HepG2 (cell line): Measurements from ENCODE around the gene LIPT1. TPM values are rescaled to one million over a fixed set of nuclear protein-coding genes. Genes with fewer than 3 reads are reported as not detected.

Experiments used
- ARID2 ChIP-seq: sonication (generic); formaldehyde crosslinking; IDR thresholded peaks from 2 replicates; pipeline ENCODE4 v1.8.1; 2022; ENCODE audit warnings: mild to moderate bottlenecking, missing genetic modification reagents, borderline replicate concordance
- ARID3A ChIP-seq: IDR thresholded peaks from 2 replicates; pipeline ENCODE4 v1.6.1; 2012; ENCODE audit warnings: low read depth, low read length, improper control_type of control experiment
- BATF2 ChIP-seq: sonication (generic); formaldehyde crosslinking; IDR thresholded peaks from 2 replicates; pipeline ENCODE4 v1.8.0; 2022; ENCODE audit warnings: mild to moderate bottlenecking, missing genetic modification reagents, moderate library complexity
- CENPT ChIP-seq: sonication (generic); formaldehyde crosslinking; IDR thresholded peaks from 2 replicates; pipeline ENCODE4 v1.8.0; 2022; ENCODE audit warnings: low read depth, mild to moderate bottlenecking, moderate library complexity, missing genetic modification reagents
- CHD4 ChIP-seq: fragments of 200-600 bp; sonication (generic); IDR thresholded peaks from 2 replicates; pipeline ENCODE4 v1.7.0; 2017; ENCODE audit warnings: mild to moderate bottlenecking, low read length, borderline replicate concordance
- DBP ChIP-seq: sonication (generic); formaldehyde crosslinking; IDR thresholded peaks from 2 replicates; pipeline ENCODE4 v1.4.0; 2020; ENCODE audit warnings: missing genetic modification reagents; ENCODE audit errors: not compliant biosample characterization
- DZIP1 ChIP-seq: sonication (generic); formaldehyde crosslinking; IDR thresholded peaks from 2 replicates; pipeline ENCODE4 v1.5.0; 2020; ENCODE audit warnings: mild to moderate bottlenecking, missing genetic modification reagents
- ESRRA ChIP-seq: sonication (generic); formaldehyde crosslinking; IDR thresholded peaks from 2 replicates; pipeline ENCODE4 v1.5.1; 2020; ENCODE audit warnings: mild to moderate bottlenecking, low read depth, missing genetic modification reagents
- FOXK2 ChIP-seq: fragments of 450-650 bp; IDR thresholded peaks from 2 replicates; pipeline ENCODE4 v1.6.1; 2016
- GTF3A ChIP-seq: sonication (generic); formaldehyde crosslinking; conservative IDR thresholded peaks from 2 replicates; pipeline ENCODE4 v1.4.0; 2020; ENCODE audit warnings: mild to moderate bottlenecking, missing genetic modification reagents
- GZF1 ChIP-seq: sonication (generic); formaldehyde crosslinking; IDR thresholded peaks from 2 replicates; pipeline ENCODE4 v1.5.1; 2020; ENCODE audit warnings: mild to moderate bottlenecking, missing genetic modification reagents
- IKZF4 ChIP-seq: sonication (generic); formaldehyde crosslinking; IDR thresholded peaks from 2 replicates; pipeline ENCODE4 v1.5.1; 2020; ENCODE audit warnings: borderline replicate concordance, mild to moderate bottlenecking, low read depth, missing genetic modification reagents; ENCODE audit errors: not compliant biosample characterization
- KDM1A ChIP-seq: IDR thresholded peaks from 2 replicates; pipeline ENCODE4 v1.6.1; 2016; ENCODE audit warnings: missing compliant biosample characterization
- MXD3 ChIP-seq: IDR thresholded peaks from 2 replicates; pipeline ENCODE4 v1.6.1; 2016; ENCODE audit warnings: mild to moderate bottlenecking, missing biosample characterization, missing genetic modification reagents
- RARA ChIP-seq: IDR thresholded peaks from 2 replicates; pipeline ENCODE4 v1.6.1; 2016; ENCODE audit warnings: missing genetic modification reagents, missing compliant biosample characterization
- SP4 ChIP-seq: sonication (generic); formaldehyde crosslinking; IDR thresholded peaks from 2 replicates; pipeline ENCODE4 v1.8.1; 2023; ENCODE audit warnings: mild to moderate bottlenecking, missing genetic modification reagents
- THRA ChIP-seq: sonication (generic); formaldehyde crosslinking; IDR thresholded peaks from 2 replicates; pipeline ENCODE4 v1.4.0; 2020; ENCODE audit warnings: missing genetic modification reagents, borderline replicate concordance
- ZMYM3 ChIP-seq: sonication (generic); formaldehyde crosslinking; IDR thresholded peaks from 2 replicates; pipeline ENCODE4 v1.5.1; 2020; ENCODE audit warnings: mild to moderate bottlenecking, missing genetic modification reagents
- ZNF253 ChIP-seq: sonication (generic); formaldehyde crosslinking; IDR thresholded peaks from 2 replicates; pipeline ENCODE4 v1.8.0; 2022; ENCODE audit warnings: mild to moderate bottlenecking, missing genetic modification reagents, borderline replicate concordance
- ZNF350 ChIP-seq: sonication (generic); formaldehyde crosslinking; IDR thresholded peaks from 2 replicates; pipeline ENCODE4 v1.4.0; 2020; ENCODE audit warnings: mild to moderate bottlenecking, low read depth, missing genetic modification reagents, borderline replicate concordance
- ZNF383 ChIP-seq: sonication (generic); formaldehyde crosslinking; IDR thresholded peaks from 2 replicates; pipeline ENCODE4 v1.4.0; 2020; ENCODE audit warnings: missing genetic modification reagents, mild to moderate bottlenecking, borderline replicate concordance
- ZNF552 ChIP-seq: sonication (generic); formaldehyde crosslinking; IDR thresholded peaks from 2 replicates; pipeline ENCODE4 v1.9.0; 2022; ENCODE audit warnings: missing genetic modification reagents, mild to moderate bottlenecking, borderline replicate concordance
- ZNF577 ChIP-seq: sonication (generic); formaldehyde crosslinking; IDR thresholded peaks from 2 replicates; pipeline ENCODE4 v1.4.0; 2020; ENCODE audit warnings: mild to moderate bottlenecking, low read depth, missing genetic modification reagents, borderline replicate concordance
- ZNF772 ChIP-seq: sonication (generic); formaldehyde crosslinking; IDR thresholded peaks from 2 replicates; pipeline ENCODE4 v1.5.0; 2020; ENCODE audit warnings: mild to moderate bottlenecking, missing genetic modification reagents
- polyA plus RNA-seq, 8 experiments: library from polyadenylated mRNA; depleted of rRNA in 3 of 8; stranded (reverse) in 7 of 8; unstranded in 1 of 8; fragments of >200 nt; fragmentation: Illumina TruSeq in 4 of 8; extraction: Trizol in 4 of 8; gene quantifications; 2 replicates each; pipeline versions ENCODE4 v1.2.1 to v1.2.3, GENCODE V29; 2011 to 2016; ENCODE audit warnings: low read depth in 4 of 8, missing spikeins in 1 of 8, mixed read lengths in 1 of 8; ENCODE audit not compliant: insufficient read depth in 1 of 8
- total RNA-seq, 5 experiments: library from RNA; depleted of rRNA; stranded (reverse); fragments of >200 nt; fragmentation: Illumina TruSeq; extraction: Trizol; gene quantifications; 2 replicates each; pipeline ENCODE4 v1.2.3, GENCODE V29; 2016; ENCODE audit warnings: low read depth in 1 of 5

The LIPT1 gene
- total and polyA plus RNA-seq, 2 of the 13 experiments (the other 11 are each of a cell fraction or from before 2014, with no cell fraction given), result 8.0 to 9.6 TPM

GRCh38 chr2:99140860-99141109 lies 14.0 kb upstream of the LIPT1 start (continued):
- TF ChIP-seq ARID3A, result no peak
- TF ChIP-seq RARA (CRISPR knock-in tag), result no peak
- no peak for TF ChIP-seq FOXK2
- TF ChIP-seq IKZF4, result peak; percentile 76
- TF ChIP-seq DBP (CRISPR knock-in tag), result peak; percentile 84
- no peak for TF ChIP-seq ZNF577
- TF ChIP-seq KDM1A, result no peak
- TF ChIP-seq ZNF253 (CRISPR knock-in tag), result peak; percentile 80; the same call in 1 of the 2 replicates
- TF ChIP-seq GTF3A (CRISPR knock-in tag), result no peak
- TF ChIP-seq CHD4, result no peak
- TF ChIP-seq ZNF383 (CRISPR knock-in tag), result no peak
- TF ChIP-seq ZNF772 (CRISPR knock-in tag), result peak; percentile 71
- no peak for TF ChIP-seq ZNF350
- no peak for TF ChIP-seq CENPT (CRISPR knock-in tag)
- no peak; the same call in 1 of the 2 replicates for TF ChIP-seq ZNF552
- TF ChIP-seq DZIP1 (CRISPR knock-in tag), result no peak
- no peak for TF ChIP-seq THRA
- no peak for TF ChIP-seq ZMYM3 (CRISPR knock-in tag)
- TF ChIP-seq ARID2 (CRISPR knock-in tag), result peak; percentile 60; the same call in 1 of the 2 replicates
- TF ChIP-seq ESRRA, result peak; percentile 42; the same call in 1 of the 2 replicates
- TF ChIP-seq SP4 (CRISPR knock-in tag), result no peak
- TF ChIP-seq BATF2 (CRISPR knock-in tag), result peak; percentile 43; the same call in 1 of the 2 replicates
- TF ChIP-seq GZF1 (CRISPR knock-in tag), result peak; percentile 85; the same call in 1 of the 2 replicates
- TF ChIP-seq MXD3 (CRISPR knock-in tag), result 0 out of 2 replicates have a peak, but pooled peaks have one; percentile 68
